HepG2 (cell line): ENCODE results near the gene SLC23A3. TPM values are rescaled to one million over a fixed set of nuclear protein-coding genes. Genes with fewer than 3 reads are reported as not detected.

ENCODE experiments used
- ARHGAP35 ChIP-seq: sonication (generic); formaldehyde crosslinking; IDR thresholded peaks from 2 replicates; pipeline ENCODE4 v1.9.0; 2022; ENCODE audit warnings: mild to moderate bottlenecking, inconsistent platforms, moderate library complexity, missing genetic modification reagents, borderline replicate concordance
- ATRX ChIP-seq: sonication (generic); formaldehyde crosslinking; IDR thresholded peaks from 2 replicates; pipeline ENCODE4 v1.4.0; 2020; ENCODE audit warnings: missing genetic modification reagents, borderline replicate concordance
- CAMTA2 ChIP-seq: sonication (generic); formaldehyde crosslinking; IDR thresholded peaks from 2 replicates; pipeline ENCODE4 v1.4.0; 2020; ENCODE audit warnings: mild to moderate bottlenecking, missing genetic modification reagents, borderline replicate concordance
- ERF ChIP-seq: IDR thresholded peaks from 2 replicates; pipeline ENCODE4 v1.6.1; 2018; ENCODE audit warnings: missing biosample characterization, missing genetic modification reagents
- FIP1L1 ChIP-seq: fragments of 200-400 bp; formaldehyde crosslinking; IDR thresholded peaks from 2 replicates; pipeline ENCODE4 v1.6.1; 2018; ENCODE audit warnings: low read depth, mild to moderate bottlenecking, low read length, moderate library complexity, borderline replicate concordance; ENCODE audit not compliant: insufficient read depth
- HMGA1 ChIP-seq: sonication (generic); formaldehyde crosslinking; conservative IDR thresholded peaks from 2 replicates; pipeline ENCODE4 v1.4.0; 2020; ENCODE audit warnings: missing genetic modification reagents
- JUNB ChIP-seq: sonication (generic); formaldehyde crosslinking; IDR thresholded peaks from 2 replicates; pipeline ENCODE4 v1.8.0; 2022; ENCODE audit warnings: missing genetic modification reagents, mild to moderate bottlenecking, borderline replicate concordance
- KDM6A ChIP-seq: IDR thresholded peaks from 2 replicates; pipeline ENCODE4 v1.6.1; 2016; ENCODE audit warnings: low read depth
- MAFK ChIP-seq, 2 experiments: IDR thresholded peaks in 1 of 2; conservative IDR thresholded peaks in 1 of 2; 2 replicates each; pipeline ENCODE4 v1.6.1; 2011; ENCODE audit warnings: improper control_type of control experiment in 2 of 2, low read length in 2 of 2
- MAZ ChIP-seq, 2 experiments: sonication (generic) in 1 of 2; formaldehyde crosslinking in 1 of 2; IDR thresholded peaks; 2 replicates each; pipeline versions ENCODE4 v1.5.0 to v1.6.1; 2012 to 2020; ENCODE audit warnings: low read depth in 2 of 2, mild to moderate bottlenecking in 2 of 2, borderline replicate concordance in 1 of 2, improper control_type of control experiment in 1 of 2, low read length in 1 of 2, missing genetic modification reagents in 1 of 2, moderate library complexity in 1 of 2
- MEF2D ChIP-seq: sonication (generic); formaldehyde crosslinking; IDR thresholded peaks from 2 replicates; pipeline ENCODE4 v1.5.1; 2020; ENCODE audit warnings: mild to moderate bottlenecking, missing genetic modification reagents
- PHF21A ChIP-seq: sonication (generic); formaldehyde crosslinking; IDR thresholded peaks from 2 replicates; pipeline ENCODE4 v1.5.0; 2020; ENCODE audit warnings: mild to moderate bottlenecking, missing genetic modification reagents
- POGK ChIP-seq: sonication (generic); formaldehyde crosslinking; conservative IDR thresholded peaks from 2 replicates; pipeline ENCODE4 v1.8.0; 2022; ENCODE audit warnings: mild to moderate bottlenecking, moderate library complexity, missing genetic modification reagents
- RBM22 ChIP-seq: fragments of 200-400 bp; formaldehyde crosslinking; optimal IDR thresholded peaks from 2 replicates; pipeline ENCODE3; 2017; ENCODE audit warnings: mild to moderate bottlenecking, low read length, moderate library complexity
- SAP130 ChIP-seq: IDR thresholded peaks from 2 replicates; pipeline ENCODE4 v1.6.1; 2016; ENCODE audit warnings: low read depth
- SMYD3 ChIP-seq: sonication (generic); formaldehyde crosslinking; IDR thresholded peaks from 2 replicates; pipeline ENCODE4 v1.8.1; 2023; ENCODE audit warnings: mild to moderate bottlenecking, missing genetic modification reagents
- THRA ChIP-seq: sonication (generic); formaldehyde crosslinking; IDR thresholded peaks from 2 replicates; pipeline ENCODE4 v1.4.0; 2020; ENCODE audit warnings: missing genetic modification reagents, borderline replicate concordance
- ZNF136 ChIP-seq: sonication (generic); formaldehyde crosslinking; IDR thresholded peaks from 2 replicates; pipeline ENCODE4 v1.8.1; 2022; ENCODE audit warnings: low read depth, mild to moderate bottlenecking, moderate library complexity, missing genetic modification reagents
- ZNF234 ChIP-seq: sonication (generic); formaldehyde crosslinking; conservative IDR thresholded peaks from 2 replicates; pipeline ENCODE4 v1.5.1; 2020; ENCODE audit warnings: mild to moderate bottlenecking, missing genetic modification reagents
- ZNF253 ChIP-seq: sonication (generic); formaldehyde crosslinking; IDR thresholded peaks from 2 replicates; pipeline ENCODE4 v1.8.0; 2022; ENCODE audit warnings: mild to moderate bottlenecking, missing genetic modification reagents, borderline replicate concordance
- ZNF562 ChIP-seq: sonication (generic); formaldehyde crosslinking; IDR thresholded peaks from 2 replicates; pipeline ENCODE4 v1.8.0; 2022; ENCODE audit warnings: missing genetic modification reagents, borderline replicate concordance
- ZNF570 ChIP-seq: sonication (generic); formaldehyde crosslinking; IDR thresholded peaks from 2 replicates; pipeline ENCODE4 v1.4.0; 2020; ENCODE audit warnings: mild to moderate bottlenecking, missing genetic modification reagents, borderline replicate concordance
- polyA plus RNA-seq, 8 experiments: library from polyadenylated mRNA; depleted of rRNA in 3 of 8; stranded (reverse) in 7 of 8; unstranded in 1 of 8; fragments of >200 nt; fragmentation: Illumina TruSeq in 4 of 8; extraction: Trizol in 4 of 8; gene quantifications; 2 replicates each; pipeline versions ENCODE4 v1.2.1 to v1.2.3, GENCODE V29; 2011 to 2016; ENCODE audit warnings: low read depth in 4 of 8, missing spikeins in 1 of 8, mixed read lengths in 1 of 8; ENCODE audit not compliant: insufficient read depth in 1 of 8
- total RNA-seq, 5 experiments: library from RNA; depleted of rRNA; stranded (reverse); fragments of >200 nt; fragmentation: Illumina TruSeq; extraction: Trizol; gene quantifications; 2 replicates each; pipeline ENCODE4 v1.2.3, GENCODE V29; 2016; ENCODE audit warnings: low read depth in 1 of 5
- TF ChIP-seq, protein P1 (sequence below): conservative IDR thresholded peaks from 2 replicates; pipeline ENCODE4 v1.6.1; 2018; ENCODE audit warnings: missing genetic modification reagents

SLC23A3 gene
- total and polyA plus RNA-seq, 2 of the 13 experiments (the other 11 are each of a cell fraction or from before 2014, with no cell fraction given): 0.38 to 0.78 TPM

DNA sequence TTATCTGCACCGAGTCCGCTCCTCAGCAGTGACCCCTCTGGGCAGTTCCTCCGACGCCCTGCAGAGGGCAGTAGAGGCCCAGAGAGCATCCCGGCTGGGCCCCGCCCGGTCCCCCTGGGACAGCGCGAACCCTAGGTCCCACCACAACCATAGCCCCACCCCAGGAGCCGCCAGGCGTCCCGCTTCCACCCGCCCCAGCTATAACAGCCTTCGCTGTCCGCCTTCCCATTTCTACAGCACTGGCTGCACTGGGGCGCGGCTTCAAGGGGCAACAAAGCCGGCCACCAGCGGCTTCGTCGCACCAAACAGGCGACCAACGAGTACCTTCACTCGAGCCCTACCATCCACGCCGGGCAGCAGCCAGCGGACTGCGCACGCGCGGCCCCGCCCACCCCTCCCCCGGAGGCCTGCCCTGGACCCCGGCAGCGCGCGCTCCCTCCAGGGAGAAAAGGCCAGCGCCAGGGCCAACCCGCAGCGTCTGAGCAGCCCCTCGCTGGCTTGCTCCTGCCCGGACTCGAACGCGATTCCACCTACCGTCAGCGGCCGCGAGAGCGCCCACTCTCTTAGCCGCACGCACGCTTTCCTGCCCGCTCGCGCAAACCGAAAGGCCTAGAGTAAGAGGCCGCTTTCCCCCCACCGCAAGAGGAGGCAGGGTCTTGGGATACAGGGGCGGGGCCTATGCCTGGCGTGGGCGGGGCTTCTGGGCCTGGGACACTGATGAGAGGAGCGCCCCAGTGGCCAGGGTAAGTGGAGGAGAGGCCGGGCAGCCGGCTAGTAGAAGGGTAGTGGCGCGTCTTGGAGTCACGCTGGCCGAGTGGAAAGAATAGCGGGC, 9.4 kb downstream of the SLC23A3 start, which contains the start of gene NHEJ1 (continued):
- TF ChIP-seq, protein P1, sequence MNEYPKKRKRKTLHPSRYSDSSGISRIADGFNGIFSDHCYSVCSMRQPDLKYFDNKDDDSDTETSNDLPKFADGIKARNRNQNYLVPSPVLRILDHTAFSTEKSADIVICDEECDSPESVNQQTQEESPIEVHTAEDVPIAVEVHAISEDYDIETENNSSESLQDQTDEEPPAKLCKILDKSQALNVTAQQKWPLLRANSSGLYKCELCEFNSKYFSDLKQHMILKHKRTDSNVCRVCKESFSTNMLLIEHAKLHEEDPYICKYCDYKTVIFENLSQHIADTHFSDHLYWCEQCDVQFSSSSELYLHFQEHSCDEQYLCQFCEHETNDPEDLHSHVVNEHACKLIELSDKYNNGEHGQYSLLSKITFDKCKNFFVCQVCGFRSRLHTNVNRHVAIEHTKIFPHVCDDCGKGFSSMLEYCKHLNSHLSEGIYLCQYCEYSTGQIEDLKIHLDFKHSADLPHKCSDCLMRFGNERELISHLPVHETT (CRISPR knock-in tag): peak; percentile 60; the same call in 1 of the 2 replicates
- TF ChIP-seq MEF2D (CRISPR knock-in tag): peak; percentile 90
- no peak; the same call in 1 of the 2 replicates for TF ChIP-seq ZNF234 (CRISPR knock-in tag)
- TF ChIP-seq RBM22: no peak
- TF ChIP-seq MAZ (IDR thresholded peaks at IDR 0.05; ENCODE audit: borderline replicate concordance, low read depth, low read length): peak; percentile 69
- TF ChIP-seq MAZ (CRISPR knock-in tag; IDR thresholded peaks at IDR 0.05; ENCODE audit: low read depth): peak; percentile 95
- peak; percentile 35; the same call in 1 of the 2 replicates for TF ChIP-seq FIP1L1
- peak; percentile 91 for TF ChIP-seq ARHGAP35 (CRISPR knock-in tag)
- no peak for TF ChIP-seq JUNB (CRISPR knock-in tag)
- TF ChIP-seq ZNF570 (CRISPR knock-in tag): no peak
- peak; percentile 91 for TF ChIP-seq ERF (CRISPR knock-in tag)
- no peak; the same call in 1 of the 2 replicates for TF ChIP-seq ZNF562 (CRISPR knock-in tag)
- TF ChIP-seq MAFK (conservative IDR thresholded peaks at IDR 0.05 in 1 of 2, IDR thresholded peaks at IDR 0.05 in 1 of 2; ENCODE audit: low read length in 2 of 2): no peak
- TF ChIP-seq KDM6A (CRISPR knock-in tag): no peak
- 0 out of 2 replicates have a peak, but pooled peaks have one; percentile 60 for TF ChIP-seq CAMTA2 (CRISPR knock-in tag)
- TF ChIP-seq POGK: peak; percentile 96
- TF ChIP-seq HMGA1: no peak
- no peak for TF ChIP-seq ATRX (CRISPR knock-in tag)
- TF ChIP-seq ZNF136 (CRISPR knock-in tag): peak; percentile 94
- no peak for TF ChIP-seq ZNF253 (CRISPR knock-in tag)
- TF ChIP-seq THRA (CRISPR knock-in tag): peak; percentile 75
- TF ChIP-seq SMYD3 (CRISPR knock-in tag): peak; percentile 96
- TF ChIP-seq SAP130 (CRISPR knock-in tag): peak; percentile 88
- TF ChIP-seq PHF21A (CRISPR knock-in tag): peak; percentile 81
